ENCODE measurements around the gene USP31.

The USP31 gene

GRCh38 chr16:23149267-23149992, at the start of gene USP31:
TSS of gene USP31 (minus strand) at chr16:23149452. CDS start at chr16:23149270, 182 bp downstream.
- DNase-seq, result peak; percentile 94

- no peak for DNase-seq
These were observed 47.3 kb upstream of the USP31 start for GRCh38 chr16:23196539-23196938.

GRCh38 chr16:23195366-23195978, 46.2 kb upstream of the USP31 start:
- no peak for DNase-seq

- no peak for DNase-seq
These were observed 45.4 kb upstream of the USP31 start for GRCh38 chr16:23194497-23195221.

GRCh38 chr16:23188911-23189310, 39.7 kb upstream of the USP31 start:
- no peak for DNase-seq

- no peak for DNase-seq
These were observed 38.1 kb upstream of the USP31 start for GRCh38 chr16:23187341-23187740.

GRCh38 chr16:23186171-23186570, 36.9 kb upstream of the USP31 start:
- no peak for DNase-seq

- peak; percentile 5 for DNase-seq
These were observed 36.4 kb upstream of the USP31 start for GRCh38 chr16:23185656-23186055.

- no peak for DNase-seq
These were observed 34.3 kb upstream of the USP31 start for GRCh38 chr16:23183543-23183862.

GRCh38 chr16:23182679-23183542, 33.7 kb upstream of the USP31 start, which contains the start of gene SCNN1G:
TSS of gene SCNN1G (plus strand) at chr16:23182745. CDS start at chr16:23186272, 3,527 bp downstream.
- no peak for DNase-seq

GRCh38 chr16:23182206-23182678, 33.0 kb upstream of the USP31 start:
- peak; percentile 67 for DNase-seq

GRCh38 chr16:23181506-23181905, 32.3 kb upstream of the USP31 start:
- DNase-seq, result no peak

GRCh38 chr16:23175651-23176050, 26.4 kb upstream of the USP31 start:
- no peak for DNase-seq

GRCh38 chr16:23174622-23175021, 25.4 kb upstream of the USP31 start:
- no peak for DNase-seq

GRCh38 chr16:23172994-23173393, 23.7 kb upstream of the USP31 start:
- no peak for DNase-seq

GRCh38 chr16:23172583-23172982, 23.3 kb upstream of the USP31 start:
- no peak for DNase-seq

- no peak for DNase-seq
These were observed 15.5 kb upstream of the USP31 start for GRCh38 chr16:23164736-23165135.

- no peak for DNase-seq
These were observed 14.7 kb upstream of the USP31 start for GRCh38 chr16:23163921-23164320.

GRCh38 chr16:23160574-23160973, 11.3 kb upstream of the USP31 start:
- no peak for DNase-seq

GRCh38 chr16:23160082-23160481, 10.8 kb upstream of the USP31 start:
- DNase-seq, result no peak

- DNase-seq, result no peak
These were observed 8.9 kb upstream of the USP31 start for GRCh38 chr16:23158114-23158513.

GRCh38 chr16:23156946-23157460, 7.8 kb upstream of the USP31 start:
- no peak for DNase-seq

GRCh38 chr16:23156110-23156509, 6.9 kb upstream of the USP31 start:
- no peak for DNase-seq

Measured in hematopoietic multipotent progenitor cell treated with erythropoietin and hydrocortisone succinate and interleukin-3 and kit ligand, for 8 days (in vitro differentiated cells).